Spleen (tissue), 13 donors: ENCODE data around the gene PREPL. TPM values are rescaled to one million over a fixed set of nuclear protein-coding genes. Genes with fewer than 3 reads are reported as not detected.

Experiments used
- DNase-seq: peaks from one replicate; pipeline ENCODE4 v3.0.0-alpha.2; 2020
- H3K27ac ChIP-seq, 8 donors: fragments of 200-600 bp; sonication (generic) in 7 of 8; 1 replicate in 4 of 8; 2 replicates in 4 of 8; pipeline versions ENCODE4 v1.5.0 to v1.8.0; 2016 to 2021; ENCODE audit warnings: inconsistent platforms in 4 of 8, mild to moderate bottlenecking in 4 of 8, moderate library complexity in 1 of 8
- H3K27me3 ChIP-seq, 7 donors: fragments of 200-600 bp; sonication (generic) in 6 of 7; replicated peaks in 1 of 7; 1 replicate in 4 of 7; 2 replicates in 3 of 7; pipeline versions ENCODE4 v1.5.0 to v1.8.0; 2016 to 2021; ENCODE audit warnings: inconsistent platforms in 3 of 7, mild to moderate bottlenecking in 1 of 7
- H3K36me3 ChIP-seq, 6 donors: fragments of 200-600 bp; sonication (generic) in 5 of 6; 1 replicate in 4 of 6; 2 replicates in 2 of 6; pipeline versions ENCODE4 v1.5.0 to v1.8.0; 2016 to 2021; ENCODE audit warnings: inconsistent platforms in 2 of 6
- H3K4me1 ChIP-seq, 6 donors: fragments of 200-600 bp; sonication (generic) in 5 of 6; 1 replicate in 3 of 6; 2 replicates in 3 of 6; pipeline versions ENCODE4 v1.5.0 to v1.8.0; 2016 to 2021; ENCODE audit warnings: inconsistent platforms in 3 of 6
- H3K4me3 ChIP-seq, 8 donors: fragments of 200-600 bp; sonication (generic) in 7 of 8; 1 replicate in 4 of 8; 2 replicates in 4 of 8; pipeline versions ENCODE4 v1.5.0 to v1.8.0; 2016 to 2021; ENCODE audit warnings: inconsistent platforms in 4 of 8, mild to moderate bottlenecking in 4 of 8, moderate library complexity in 2 of 8
- H3K9me3 ChIP-seq, 8 donors: fragments of 200-600 bp; sonication (generic) in 7 of 8; 1 replicate in 4 of 8; 2 replicates in 4 of 8; pipeline versions ENCODE4 v1.5.0 to v1.8.0; 2016 to 2021; ENCODE audit warnings: inconsistent platforms in 4 of 8
- CTCF ChIP-seq, 11 experiments: fragments of 200-600 bp in 7 of 11; fragments of 450-650 bp in 4 of 11; sonication (generic) in 4 of 11; IDR thresholded peaks in 8 of 11; conservative IDR thresholded peaks in 3 of 11; 1 replicate in 7 of 11; 2 replicates in 4 of 11; pipeline versions ENCODE4 v1.4.0 to v1.8.0; 2016 to 2021; ENCODE audit warnings: antibody characterized with exemption in 11 of 11, inconsistent platforms in 4 of 11, mild to moderate bottlenecking in 1 of 11
- POLR2A ChIP-seq, 3 donors: fragments of 450-650 bp; IDR thresholded peaks; one replicate each; pipeline ENCODE4 v1.5.1; 2017; ENCODE audit warnings: antibody characterized with exemption in 3 of 3, mild to moderate bottlenecking in 1 of 3
- POLR2AphosphoS5 ChIP-seq, 3 donors: sonication (generic); formaldehyde crosslinking; IDR thresholded peaks; one replicate each; pipeline ENCODE4 v1.5.1; 2017; ENCODE audit warnings: antibody characterized with exemption in 3 of 3
- WGBS, 5 donors: extraction: QIAGEN DNeasy Blood & Tissue Kit in 3 of 5; methylation state at CpG; one replicate each; pipeline versions ENCODE4 v1.1.5 to v1.1.7; 2013 to 2018; 5-methylcytosine and 5-hydroxymethylcytosine counted together
- intact Hi-C: fragments of 100-400 bp; cut with DNase I; formaldehyde crosslinking; loops from one replicate; pipeline ENCODE4 v1.15.0; 2023; ENCODE audit warnings: low total_unique reads
- long read RNA-seq, 2 donors: transcript quantifications; one replicate each; lab custom pipeline, GENCODE V29; 2026
- polyA plus RNA-seq, 3 donors: library from polyadenylated mRNA; stranded (reverse); fragments of 200-250 nt; gene quantifications; one replicate each; pipeline ENCODE4 v1.2.1, GENCODE V29; 2013
- total RNA-seq, 7 donors: library from RNA; depleted of rRNA in 3 of 7; stranded (reverse); fragments of >200 nt in 3 of 7; fragmentation: NEBNext Ultra II Directional in 4 of 7; extraction: Animal tissue kit (Norgen Biotek cat#: 25700) in 4 of 7; gene quantifications; one replicate each; pipeline versions ENCODE4 v1.1.0 to v1.2.1, GENCODE V29; 2016 to 2021
- donor health status: healthy with polysubstance abuse.
- donor health status: DM: no; HTN: no; CAD: no; lungs with moderate emphysema.
- donor health status: DM: no; HTN: no; CAD: no.
- donor health status: Bipolar disorder and iron deficiency.
- donor health status: healthy.
- donor health status: DM: no; HTN: no; CAD: no.
- donor health status: DM: yes; HTN: yes; CAD: no.

The PREPL gene
- total RNA-seq = 10 to 100 TPM; 20.8 to 34.4 (median 29.2) TPM
- 1 to 10 TPM; 4.0 to 8.3 (median 7.0) TPM for polyA plus RNA-seq
- long read RNA-seq, donor 1, full-length matches to known transcripts = 5 of 5 reads
- long read RNA-seq, donor 1, partial matches to known transcripts = 0 of 5 reads
- long read RNA-seq, donor 1, other reads (novel, unspliced or antisense) = 0 of 5 reads
- long read RNA-seq, donor 2, full-length matches to known transcripts = 2 of 2 reads
- long read RNA-seq, donor 2, partial matches to known transcripts = 0 of 2 reads
- long read RNA-seq, donor 2, other reads (novel, unspliced or antisense) = 0 of 2 reads

- Histone ChIP-seq H3K4me3 (peak within 1 kb of the TSS; percentile 69 to 92 (median 82)), H3K9me3 (no peaks in the 10 kb centered on the region), H3K36me3 (no peaks in the 10 kb centered on the region), H3K27ac (peak within 1 kb of the TSS; percentile 94 to 99 (median 96)), H3K4me1 (peaks cover 11 to 57% (median 38%) of the 10 kb centered on the region in 6 donors), H3K27me3 (no peaks in the 10 kb centered on the region)
- peak; percentile 99 for DNase-seq
- WGBS, 5 donors = 0 to 1% (median 0%) methylated on average over 46 to 57 of the region's 57 CpGs
- TF ChIP-seq POLR2A (IDR thresholded peaks at IDR 0.05) = peak in 2 of 3 donors; percentile 46 to 79
- TF ChIP-seq POLR2AphosphoS5 (IDR thresholded peaks at IDR 0.05) = peak; percentile 89 to 92 (median 90)
- peak in 2 of 11 experiments; percentile 5 to 19 for TF ChIP-seq CTCF (IDR thresholded peaks at IDR 0.05 in 8 of 11, conservative IDR thresholded peaks at IDR 0.05 in 3 of 11)
- intact Hi-C loops = loop anchor here (10.0 kb wide), 1 partner anchor 187 kb away; no protein-coding TSS in a partner anchor
Observed at GRCh38 chr2:44361330-44362206, at the start of gene PREPL, which contains the start of gene CAMKMT. Gene PREPL, minus strand, starts transcription at chr2:44361494. Its CDS starts 15,152 bp downstream, at chr2:44346342. Gene CAMKMT, plus strand, starts transcription at chr2:44361947.

- H3K27me3 ChIP-seq = no peaks in the 10 kb centered on the region
- H3K9me3 ChIP-seq = no peaks in the 10 kb centered on the region
- intact Hi-C loops = loop anchor here (10.0 kb wide), 1 partner anchor 76 kb away; no protein-coding TSS in a partner anchor
- no peaks in the 10 kb centered on the region for H3K36me3 ChIP-seq
- H3K4me3 ChIP-seq = no peak overlapping the region
- H3K27ac ChIP-seq = no peak overlapping the region
- WGBS, 5 donors = 81 to 88% (median 85%) methylated on average over 6 of the region's 6 CpGs
- no peaks in the 10 kb centered on the region for H3K4me1 ChIP-seq
- no peak for DNase-seq
- TF ChIP-seq POLR2A (IDR thresholded peaks at IDR 0.05) = no peak
- TF ChIP-seq POLR2AphosphoS5 (IDR thresholded peaks at IDR 0.05) = no peak
- TF ChIP-seq CTCF (IDR thresholded peaks at IDR 0.05 in 8 of 11, conservative IDR thresholded peaks at IDR 0.05 in 3 of 11) = no peak
Observed at GRCh38 chr2:44398243-44398897, 37.1 kb upstream of the PREPL start.

- TF ChIP-seq CTCF (IDR thresholded peaks at IDR 0.05 in 8 of 11, conservative IDR thresholded peaks at IDR 0.05 in 3 of 11) (no peak), POLR2AphosphoS5 (IDR thresholded peaks at IDR 0.05) (no peak), POLR2A (IDR thresholded peaks at IDR 0.05) (no peak)
- no peaks in the 10 kb centered on the region for H3K9me3 ChIP-seq
- WGBS, 5 donors = 59 to 73% (median 64%) methylated on average over 7 of the region's 7 CpGs
- intact Hi-C loops = loop anchor here (10.0 kb wide), 1 partner anchor 77 kb away; no protein-coding TSS in a partner anchor
- H3K27ac ChIP-seq = no peak overlapping the region
- no peak overlapping the region for H3K4me3 ChIP-seq
- H3K36me3 ChIP-seq = no peaks in the 10 kb centered on the region
- H3K27me3 ChIP-seq = no peaks in the 10 kb centered on the region
- no peaks in the 10 kb centered on the region for H3K4me1 ChIP-seq
- DNase-seq = no peak
Observed at GRCh38 chr2:44397447-44398175, 36.3 kb upstream of the PREPL start.
